A673 (cell line): Measurements from ENCODE around the gene FNIP1. TPM values are rescaled to one million over a fixed set of nuclear protein-coding genes. Genes with fewer than 3 reads are reported as not detected.

Experiments used
- BruUV-seq: library from RNA; stranded (reverse); fragments of 400-500 nt; replicated peaks from 2 replicates; lab custom pipeline; 2021; lab: Mats Ljungman, UMichigan
- CTCF ChIA-PET: fragments of 300-600 bp; sonication (Branson Sonifier 250); formaldehyde crosslinking; loops from one replicate; lab custom pipeline; 2022; ENCODE audit warnings: antibody characterized with exemption; lab: Charles Lee
- POLR2A ChIA-PET: fragments of 300-600 bp; sonication (Branson Sonifier 250); formaldehyde crosslinking; loops from one replicate; lab custom pipeline; 2022; ENCODE audit warnings: antibody characterized with exemption; ENCODE audit not compliant: low non-redundant PET; lab: Charles Lee
- DNase-seq: peaks from one replicate; pipeline ENCODE4 v3.0.0-alpha.2; 2015; ENCODE audit warnings: low spot score
- H3K27ac ChIP-seq: fragments of 200-600 bp; sonication (generic); 2 replicates; pipeline ENCODE4 v1.5.1; 2016; ENCODE audit warnings: mixed run types, low read depth, mild to moderate bottlenecking, mixed read lengths, antibody characterized with exemption, low read length; ENCODE audit not compliant: poor library complexity, severe bottlenecking
- H3K27me3 ChIP-seq: fragments of 200-600 bp; sonication (generic); replicated peaks from 2 replicates; pipeline ENCODE4 v1.6.1; 2017; ENCODE audit warnings: mixed run types, low read depth, mild to moderate bottlenecking, mixed read lengths, antibody characterized with exemption, low read length; ENCODE audit not compliant: insufficient read depth, poor library complexity
- H3K36me3 ChIP-seq: fragments of 200-600 bp; sonication (generic); 2 replicates; pipeline ENCODE4 v1.6.1; 2016; ENCODE audit warnings: mixed run types, mild to moderate bottlenecking, mixed read lengths, antibody characterized with exemption, low read length; ENCODE audit not compliant: insufficient read depth, poor library complexity, severe bottlenecking
- H3K4me1 ChIP-seq: fragments of 200-600 bp; sonication (generic); 2 replicates; pipeline ENCODE4 v1.6.1; 2017; ENCODE audit warnings: mixed run types, mild to moderate bottlenecking, mixed read lengths, antibody characterized with exemption, low read length; ENCODE audit not compliant: insufficient read depth, poor library complexity, severe bottlenecking
- H3K4me3 ChIP-seq: fragments of 200-600 bp; sonication (generic); 2 replicates; pipeline ENCODE4 v1.5.1; 2016; ENCODE audit warnings: low read depth, mixed run types, mild to moderate bottlenecking, mixed read lengths, low read length; ENCODE audit not compliant: poor library complexity, severe bottlenecking
- H3K9me3 ChIP-seq: fragments of 200-600 bp; sonication (generic); 2 replicates; pipeline ENCODE4 v1.6.1; 2016; ENCODE audit warnings: mixed run types, low read depth, mild to moderate bottlenecking, mixed read lengths, antibody characterized with exemption, low read length; ENCODE audit not compliant: poor library complexity, severe bottlenecking
- EZH2 ChIP-seq: fragments of 200-600 bp; sonication (generic); IDR thresholded peaks from 2 replicates; pipeline ENCODE4 v1.6.1; 2017; ENCODE audit warnings: borderline replicate concordance, low read depth, mild to moderate bottlenecking, mixed read lengths, antibody characterized with exemption, low read length; ENCODE audit not compliant: poor library complexity, severe bottlenecking
- intact Hi-C: fragments of 100-400 bp; cut with micrococcal nuclease; formaldehyde crosslinking; loops from one replicate; pipeline ENCODE4 v1.10.0; 2022; ENCODE audit not compliant: unreplicated experiment
- total RNA-seq: library from RNA; stranded (reverse); gene quantifications from 2 replicates; pipeline ENCODE4 v1.2.3, GENCODE V29; 2021
- TF ChIP-seq, protein P1 (sequence below): fragments of 300-800, 200-600 bp; sonication (generic); conservative IDR thresholded peaks from 2 replicates; pipeline ENCODE4 v1.5.1; 2017; ENCODE audit warnings: low read depth, mild to moderate bottlenecking, antibody characterized with exemption, low read length, moderate library complexity, mixed read lengths

Gene FNIP1
- total RNA-seq, 1 experiment from 2014 or later, result 22.9 TPM

- Histone ChIP-seq H3K9me3 (no peaks in the 10 kb centered on the region), H3K27ac (peak overlapping the region; percentile 97), H3K36me3 (no peaks in the 10 kb centered on the region), H3K4me3 (peak overlapping the region; percentile 64), H3K4me1 (no peaks in the 10 kb centered on the region), H3K27me3 (no peaks in the 10 kb centered on the region)
- ChIA-PET POLR2A (no interaction called here), CTCF (no interaction called here)
- intact Hi-C loops, result no loop called here
- TF ChIP-seq, protein P1, sequence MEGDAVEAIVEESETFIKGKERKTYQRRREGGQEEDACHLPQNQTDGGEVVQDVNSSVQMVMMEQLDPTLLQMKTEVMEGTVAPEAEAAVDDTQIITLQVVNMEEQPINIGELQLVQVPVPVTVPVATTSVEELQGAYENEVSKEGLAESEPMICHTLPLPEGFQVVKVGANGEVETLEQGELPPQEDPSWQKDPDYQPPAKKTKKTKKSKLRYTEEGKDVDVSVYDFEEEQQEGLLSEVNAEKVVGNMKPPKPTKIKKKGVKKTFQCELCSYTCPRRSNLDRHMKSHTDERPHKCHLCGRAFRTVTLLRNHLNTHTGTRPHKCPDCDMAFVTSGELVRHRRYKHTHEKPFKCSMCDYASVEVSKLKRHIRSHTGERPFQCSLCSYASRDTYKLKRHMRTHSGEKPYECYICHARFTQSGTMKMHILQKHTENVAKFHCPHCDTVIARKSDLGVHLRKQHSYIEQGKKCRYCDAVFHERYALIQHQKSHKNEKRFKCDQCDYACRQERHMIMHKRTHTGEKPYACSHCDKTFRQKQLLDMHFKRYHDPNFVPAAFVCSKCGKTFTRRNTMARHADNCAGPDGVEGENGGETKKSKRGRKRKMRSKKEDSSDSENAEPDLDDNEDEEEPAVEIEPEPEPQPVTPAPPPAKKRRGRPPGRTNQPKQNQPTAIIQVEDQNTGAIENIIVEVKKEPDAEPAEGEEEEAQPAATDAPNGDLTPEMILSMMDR, result no peak
- TF ChIP-seq EZH2, result no peak
- DNase-seq, result peak; percentile 59
- BruUV-seq, result TSS peak; percentile 47
Measured at GRCh38 chr5:131634666-131634995, 162.2 kb downstream of the FNIP1 start.

GRCh38 chr5:131634238-131634637, 162.6 kb downstream of the FNIP1 start:
- H3K4me1 ChIP-seq, result no peaks in the 10 kb centered on the region
- no peak for TF ChIP-seq EZH2
- TF ChIP-seq, protein P1, result no peak
- intact Hi-C loops, result no loop called here
- POLR2A ChIA-PET, result no interaction called here
- H3K27me3 ChIP-seq, result no peaks in the 10 kb centered on the region
- peak overlapping the region; percentile 97 for H3K27ac ChIP-seq
- CTCF ChIA-PET, result no interaction called here
- no TSS peak for BruUV-seq
- H3K9me3 ChIP-seq, result no peaks in the 10 kb centered on the region
- DNase-seq, result no peak
- H3K36me3 ChIP-seq, result no peaks in the 10 kb centered on the region
- peak overlapping the region; percentile 64 for H3K4me3 ChIP-seq

GRCh38 chr5:131633830-131634229, 163.0 kb downstream of the FNIP1 start:
- Histone ChIP-seq H3K9me3 (no peaks in the 10 kb centered on the region), H3K27ac (peak overlapping the region; percentile 97), H3K4me1 (no peaks in the 10 kb centered on the region), H3K36me3 (no peaks in the 10 kb centered on the region), H3K4me3 (peak overlapping the region; percentile 64), H3K27me3 (no peaks in the 10 kb centered on the region)
- CTCF ChIA-PET, result no interaction called here
- POLR2A ChIA-PET, result no interaction called here
- TF ChIP-seq EZH2, result no peak
- TF ChIP-seq, protein P1, result no peak
- DNase-seq, result no peak
- intact Hi-C loops, result no loop called here
- no TSS peak for BruUV-seq
